HG02884 (cell line): ENCODE measurements around the gene IER3.
"Not testable (repeated sequence)": the region's sequence is repeated elsewhere in the genome, so short reads cannot be mapped to it uniquely, and the experiment has no call there.

Experiments
- ATAC-seq: cut with Tn5 transposase; IDR thresholded peaks from one replicate; pipeline ENCODE4 v1.9.1; 2021; ENCODE audit warnings: mild to moderate bottlenecking, moderate library complexity; ENCODE audit not compliant: unreplicated experiment

The IER3 gene

DNA sequence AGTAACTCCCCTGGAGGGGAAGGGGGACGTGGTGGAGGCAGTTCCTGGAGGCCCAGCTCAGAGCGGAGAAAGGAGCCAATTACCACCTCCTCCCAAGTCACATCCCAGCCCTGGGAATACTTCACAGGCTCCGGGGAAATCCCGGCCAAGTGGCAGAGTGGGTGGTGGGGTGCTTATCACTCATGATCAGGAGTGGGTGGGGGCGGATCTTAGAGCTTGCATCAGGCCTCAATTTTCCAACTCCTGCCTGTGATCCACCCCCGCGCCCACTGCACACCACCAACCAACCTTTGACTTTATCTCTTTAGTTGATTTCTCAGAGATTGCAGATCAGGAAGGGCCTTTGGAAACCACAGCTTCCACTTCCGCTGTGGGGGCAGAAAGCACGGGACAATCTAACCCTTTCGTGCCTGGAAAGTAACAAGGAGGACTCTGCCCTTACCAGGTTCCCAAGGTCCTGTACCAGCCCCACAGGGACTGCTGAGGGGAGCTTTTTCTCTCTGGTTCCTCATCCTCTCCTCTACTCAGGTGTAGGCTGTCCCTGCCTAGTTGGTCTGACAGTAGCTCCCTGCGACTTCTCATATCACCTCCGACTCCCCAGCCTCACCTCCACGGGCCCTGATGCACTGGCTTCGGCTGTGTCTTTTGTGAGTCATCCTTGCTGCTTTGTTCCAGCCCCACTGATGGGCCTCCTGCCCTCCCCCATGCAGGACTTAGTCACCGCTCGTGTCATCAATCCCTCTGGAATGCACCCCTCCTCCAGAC, 24.9 kb upstream of the IER3 start:
- ATAC-seq: no peak

DNA sequence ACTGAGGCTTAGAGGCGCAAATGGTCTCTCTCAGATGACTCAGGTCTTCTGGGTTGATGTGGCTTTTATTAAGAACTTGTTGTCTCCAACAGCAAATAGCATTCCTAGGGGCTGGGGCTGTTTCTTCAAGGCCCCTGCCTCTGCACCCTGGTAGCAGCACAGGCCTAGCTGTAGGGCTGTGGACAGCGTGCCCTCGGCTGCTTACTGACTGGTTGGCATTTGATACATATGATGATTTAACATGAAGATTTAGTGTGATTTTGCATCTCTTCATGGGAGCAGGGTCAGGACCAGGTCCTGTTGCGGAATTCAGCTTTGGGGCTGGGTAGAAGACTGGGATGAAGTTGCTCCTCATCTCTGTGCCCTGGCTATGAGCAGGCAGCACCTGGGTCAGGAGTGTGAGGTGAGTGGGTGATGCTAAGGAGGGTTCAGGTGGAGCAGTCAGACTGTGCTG, 24.3 kb upstream of the IER3 start:
- ATAC-seq: no peak

DNA sequence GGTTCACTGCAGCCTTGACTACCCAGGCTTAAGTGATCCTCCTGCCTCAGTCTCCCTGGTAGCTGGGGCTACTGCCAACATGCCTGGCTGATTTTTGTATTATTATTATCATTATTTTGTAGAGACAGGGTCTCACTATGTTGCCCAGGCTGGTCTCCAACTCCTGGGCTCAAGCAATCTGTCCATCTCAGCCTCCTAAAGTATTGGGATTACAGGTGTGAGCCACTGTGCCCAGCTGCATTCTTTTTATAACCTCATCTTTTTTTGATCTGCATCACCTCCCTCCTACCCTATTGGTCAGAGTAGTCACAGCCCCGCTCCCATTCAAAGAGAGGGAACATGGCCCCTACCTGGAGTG, 23.6 kb upstream of the IER3 start:
- ATAC-seq: no peak

DNA sequence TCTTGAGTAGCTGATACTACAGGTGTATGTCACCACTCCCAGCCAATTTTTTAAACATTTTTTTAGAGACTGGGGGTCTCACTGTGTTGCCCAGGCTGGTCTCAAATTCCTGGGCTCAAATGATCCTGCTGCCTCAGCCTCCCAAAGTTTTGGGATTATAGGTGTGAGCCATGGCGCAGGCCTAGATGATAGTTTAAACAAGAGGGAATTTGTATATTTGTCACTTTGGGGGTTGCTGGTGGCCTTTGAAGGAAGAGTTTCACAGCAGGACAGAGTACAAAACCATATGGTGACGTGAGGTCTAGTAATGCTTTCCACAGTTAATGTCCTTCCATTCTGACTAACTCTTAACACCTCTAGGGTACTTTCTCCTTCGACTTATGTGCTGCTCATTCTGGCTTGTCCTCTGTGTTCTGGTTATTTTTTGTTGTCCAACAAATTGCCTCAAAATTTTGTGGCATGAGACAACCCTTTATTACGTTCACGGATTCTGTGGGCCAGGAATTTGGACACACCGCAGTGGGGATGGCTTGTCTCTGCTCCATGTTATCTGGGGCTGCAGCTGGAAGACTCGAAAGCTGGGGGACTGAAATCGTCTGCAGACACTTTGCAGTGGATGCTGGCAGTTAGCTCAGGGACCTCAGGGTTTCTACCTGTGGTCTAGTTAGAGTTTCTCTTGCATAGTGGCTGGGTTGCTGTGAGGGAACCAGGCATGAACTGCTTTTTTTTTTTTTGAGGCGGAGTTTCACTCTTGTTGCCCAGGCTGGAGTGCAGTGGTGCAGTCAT, 23.0 kb upstream of the IER3 start:
- no peak for ATAC-seq

DNA sequence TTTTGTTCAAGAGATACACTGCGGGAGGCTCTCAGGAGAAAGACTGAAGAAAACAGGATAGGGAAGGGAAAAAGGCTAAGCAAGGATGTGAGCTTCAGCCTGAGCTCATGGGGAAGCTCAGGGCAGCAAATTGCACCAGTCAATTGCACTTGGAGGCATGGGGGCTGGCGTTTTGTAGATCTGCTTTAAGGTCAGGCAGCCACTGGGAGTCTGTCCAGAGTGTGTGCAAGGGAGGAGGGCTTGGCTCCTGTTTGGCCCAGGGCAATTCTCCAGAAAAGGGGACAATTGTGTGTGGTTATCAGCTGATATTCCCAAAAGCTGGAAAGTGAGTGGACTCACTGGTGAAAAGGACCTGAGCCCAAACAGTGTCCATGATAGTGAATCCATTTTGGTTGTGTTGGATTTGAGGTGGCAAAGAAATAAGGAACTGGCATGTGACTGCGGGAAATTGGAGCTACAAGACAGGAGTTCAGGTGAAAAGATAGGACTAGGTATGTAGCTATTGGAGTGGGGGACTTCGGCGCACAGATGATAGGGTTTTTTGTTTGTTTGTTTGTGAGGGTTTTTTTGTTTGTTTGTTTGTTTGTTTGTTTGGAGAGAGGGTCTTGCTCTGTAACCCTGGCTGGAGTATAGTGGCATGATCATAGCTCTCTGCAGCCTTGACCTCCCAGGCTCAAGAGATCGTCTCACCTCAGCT, 22.3 kb upstream of the IER3 start:
- no peak for ATAC-seq

DNA sequence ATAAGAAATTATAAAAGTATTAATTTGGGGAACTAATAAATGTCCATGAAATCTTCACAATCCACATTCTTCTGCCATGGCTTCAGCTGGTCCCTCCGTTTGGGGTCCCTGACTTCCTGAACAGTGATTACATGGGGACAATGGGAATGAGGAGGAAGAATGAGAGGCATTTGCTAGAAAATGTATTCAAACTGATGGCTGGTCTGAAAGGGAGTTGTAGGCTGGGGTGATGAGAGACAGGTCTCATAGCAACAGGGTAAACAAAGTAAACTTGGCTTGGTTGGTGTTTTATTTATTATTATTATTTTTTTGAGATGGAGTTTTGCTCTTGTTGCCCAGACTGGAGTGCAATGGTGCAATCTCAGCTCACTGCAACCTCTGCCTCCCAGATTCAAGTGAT, 21.1 kb upstream of the IER3 start:
- ATAC-seq: not testable (repeated sequence)

DNA sequence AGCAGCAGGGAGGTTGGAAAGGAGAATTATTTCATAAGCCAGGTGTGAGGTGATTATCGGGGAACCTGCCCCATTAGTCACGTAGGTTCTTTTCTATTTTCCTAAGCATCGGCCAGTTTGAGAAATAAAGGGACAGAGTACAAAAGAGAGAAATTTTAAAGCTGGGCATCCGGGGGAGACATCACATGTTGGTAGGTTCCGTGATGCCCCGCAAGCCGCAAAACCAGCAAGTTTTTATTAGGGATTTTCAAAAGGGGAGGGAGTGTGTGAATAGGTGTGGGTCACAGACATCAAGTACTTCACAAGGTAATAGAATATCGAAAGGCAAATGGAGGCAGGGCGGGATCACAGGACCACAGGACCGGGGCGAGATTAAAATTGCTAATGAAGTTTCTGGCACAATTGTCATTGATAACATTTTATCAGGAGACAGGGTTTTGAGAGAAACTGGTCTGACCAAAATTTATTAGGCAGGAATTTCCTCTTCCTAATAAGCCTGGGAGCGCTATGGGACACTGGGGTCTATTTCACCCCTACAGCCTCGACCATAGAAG, 20.2 kb upstream of the IER3 start:
- ATAC-seq: not testable (repeated sequence)

DNA sequence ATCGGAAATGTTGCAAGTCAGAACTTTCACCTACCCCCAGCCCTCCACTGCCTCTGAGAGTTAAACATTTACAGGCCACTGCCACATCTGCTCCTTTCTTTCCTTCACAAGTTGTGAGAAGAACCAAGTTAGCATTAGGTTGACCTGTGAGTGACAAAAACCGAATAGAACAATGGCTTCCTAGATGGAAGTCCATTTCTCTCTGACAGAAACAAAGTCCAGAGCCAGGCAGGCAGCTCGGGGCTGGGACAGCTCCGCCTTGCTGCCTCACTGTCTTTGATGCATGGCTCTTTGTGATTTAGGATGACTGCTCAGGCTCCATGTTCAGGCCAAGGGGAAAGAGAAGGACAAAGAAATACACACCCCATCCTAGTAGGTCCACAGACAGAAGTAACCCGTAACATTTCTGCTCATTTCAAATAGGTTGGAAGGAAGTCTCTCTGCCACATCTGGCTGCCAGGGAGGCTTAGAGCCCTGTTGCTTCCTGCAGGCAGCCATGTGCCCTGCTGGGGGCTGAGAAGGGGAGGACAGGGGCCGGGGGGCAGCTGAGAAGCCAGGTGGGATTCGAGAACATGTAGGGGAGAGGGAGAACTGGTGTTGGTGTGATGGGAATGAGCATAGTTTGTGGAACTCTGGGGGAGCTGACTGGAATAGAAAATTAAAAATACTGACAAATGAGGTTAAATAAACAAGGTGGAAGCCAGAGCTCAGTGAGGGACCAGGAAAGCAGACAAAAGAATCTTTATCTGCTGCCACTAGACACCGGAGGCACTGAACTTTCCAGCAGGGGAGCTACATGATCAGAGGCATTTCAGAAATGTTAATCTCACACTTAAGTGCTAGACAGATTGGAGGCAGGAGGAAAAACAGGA, 19.5 kb upstream of the IER3 start:
- no peak for ATAC-seq

DNA sequence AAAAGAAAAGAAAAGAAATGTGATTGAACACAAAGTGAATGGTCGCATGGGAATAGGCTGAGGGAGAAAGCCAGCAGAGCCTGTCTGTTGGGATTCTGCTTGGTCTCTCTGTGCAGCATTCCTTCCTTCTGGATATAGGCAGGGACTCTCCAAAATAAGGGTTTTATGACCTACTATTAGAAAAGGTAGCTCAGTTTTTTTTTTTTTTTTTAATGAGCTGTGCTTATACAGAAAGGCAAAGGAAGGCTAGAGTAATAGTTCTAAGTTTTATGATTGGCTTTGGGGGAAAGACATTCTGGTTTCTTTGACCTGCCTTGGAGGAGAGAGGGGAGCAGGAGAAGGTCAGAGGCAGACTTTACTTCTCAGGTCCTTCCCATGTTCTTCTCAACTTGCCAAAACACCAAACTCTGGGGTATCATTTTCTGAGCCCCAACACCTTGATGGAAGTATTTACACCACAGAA, 18.8 kb upstream of the IER3 start:
- ATAC-seq: no peak

DNA sequence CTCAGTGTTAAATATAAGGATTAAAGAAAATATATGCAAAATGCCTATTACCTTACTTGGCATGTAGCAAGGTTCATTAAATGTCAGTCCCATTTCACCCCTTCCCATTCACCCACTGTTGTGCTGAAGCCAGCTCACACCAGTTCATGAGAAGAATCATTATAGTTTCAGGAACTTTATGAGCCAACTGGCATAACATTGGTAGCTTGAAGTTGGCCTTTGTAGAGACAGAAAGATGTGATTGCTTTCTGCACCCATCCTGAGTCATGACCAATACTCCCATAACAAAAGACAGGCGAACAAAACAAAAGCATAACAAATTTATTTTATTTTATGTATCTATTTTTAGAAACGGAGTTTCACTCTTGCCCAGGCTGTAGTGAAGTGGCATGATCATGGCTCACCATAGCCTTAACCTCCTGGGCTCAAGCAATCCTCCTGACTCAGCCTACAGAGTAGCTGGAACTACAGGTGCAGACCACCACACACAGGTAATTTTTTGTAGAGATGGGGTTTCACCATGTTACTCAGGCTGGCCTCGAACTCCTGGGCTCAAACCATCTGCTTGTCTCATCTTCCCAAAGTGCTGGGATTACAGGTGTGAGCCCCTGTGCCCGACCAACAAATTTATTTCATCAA, 17.6 kb upstream of the IER3 start:
- no peak for ATAC-seq

DNA sequence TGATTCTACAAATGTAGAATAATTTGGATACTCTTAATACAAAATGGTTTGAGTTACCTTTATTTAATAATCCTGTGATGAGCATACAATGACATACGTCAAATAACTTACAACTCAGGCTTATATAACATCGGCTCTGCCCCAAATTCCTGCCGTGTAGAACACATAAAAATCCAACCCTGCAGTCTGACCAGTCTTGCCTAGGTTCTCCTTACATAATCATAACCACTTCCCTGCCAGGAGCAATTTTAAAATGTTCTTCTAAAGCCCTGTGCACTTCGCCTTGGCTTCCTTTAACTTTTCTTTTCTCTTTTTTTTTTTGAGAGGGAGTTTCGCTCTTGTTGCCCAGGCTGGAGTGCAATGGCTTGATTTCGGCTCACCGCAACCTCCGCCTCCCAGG, 16.2 kb upstream of the IER3 start:
- ATAC-seq: no peak

DNA sequence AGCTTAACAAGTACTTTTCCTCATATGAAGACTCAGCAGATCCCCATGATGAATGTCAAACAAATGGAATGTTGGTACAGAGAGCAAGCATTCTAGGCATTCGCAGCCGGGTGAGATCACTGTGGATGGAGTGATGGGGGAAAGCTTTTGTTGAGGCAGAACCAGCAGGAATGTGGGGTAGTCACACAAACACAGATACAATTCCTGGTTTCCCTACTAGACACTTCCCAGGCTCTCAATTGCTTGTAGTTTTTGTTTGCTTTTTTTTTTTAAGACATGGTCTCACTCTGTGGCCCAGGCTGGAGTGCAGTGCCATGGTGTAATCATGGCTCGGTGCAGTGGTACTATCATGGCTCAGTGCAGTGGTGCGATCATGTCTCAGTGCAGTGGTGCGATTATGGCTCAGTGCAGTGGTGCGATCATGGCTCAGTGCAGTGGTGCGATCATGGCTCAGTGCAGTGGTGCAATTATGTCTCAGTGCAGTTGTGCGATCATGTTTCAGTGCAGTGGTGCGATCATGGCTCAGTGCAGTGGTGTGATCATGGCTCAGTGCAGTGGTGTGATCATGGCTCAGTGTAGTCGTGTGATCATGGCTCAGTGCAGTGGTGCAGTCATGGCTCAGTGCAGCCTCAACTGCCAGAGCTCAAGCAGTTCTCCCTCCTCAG, 15.4 kb upstream of the IER3 start:
- ATAC-seq: no peak

DNA sequence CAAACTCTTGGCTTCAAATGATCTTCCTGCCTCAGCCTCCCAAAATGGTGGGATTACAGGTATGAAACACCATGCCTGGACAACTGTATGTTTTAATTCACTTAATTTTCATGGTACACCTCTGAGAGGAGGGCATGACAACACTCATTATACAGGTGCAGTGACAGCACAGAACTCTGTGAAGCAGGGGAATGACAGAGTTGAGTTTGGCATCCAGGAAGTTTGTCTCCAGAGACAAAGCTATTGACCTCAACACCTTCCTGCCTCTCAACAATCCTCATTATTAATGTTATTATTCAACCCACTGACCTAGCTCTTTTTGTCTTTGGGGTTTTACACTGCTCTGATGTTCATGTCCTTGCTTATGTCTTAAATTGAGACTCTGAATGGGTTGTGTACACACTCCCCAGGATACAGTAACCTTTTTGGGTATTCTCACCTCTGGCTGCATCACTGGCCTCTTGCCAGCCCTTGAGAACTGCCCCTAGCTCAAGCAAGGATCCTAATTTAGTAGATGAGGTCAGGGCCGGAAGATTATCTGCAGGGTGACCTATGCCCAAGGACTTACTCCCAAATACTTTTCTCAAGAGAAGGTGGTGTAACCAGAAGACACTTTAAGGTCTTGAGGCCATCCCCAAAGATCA, 13.0 kb upstream of the IER3 start:
- ATAC-seq: no peak

DNA sequence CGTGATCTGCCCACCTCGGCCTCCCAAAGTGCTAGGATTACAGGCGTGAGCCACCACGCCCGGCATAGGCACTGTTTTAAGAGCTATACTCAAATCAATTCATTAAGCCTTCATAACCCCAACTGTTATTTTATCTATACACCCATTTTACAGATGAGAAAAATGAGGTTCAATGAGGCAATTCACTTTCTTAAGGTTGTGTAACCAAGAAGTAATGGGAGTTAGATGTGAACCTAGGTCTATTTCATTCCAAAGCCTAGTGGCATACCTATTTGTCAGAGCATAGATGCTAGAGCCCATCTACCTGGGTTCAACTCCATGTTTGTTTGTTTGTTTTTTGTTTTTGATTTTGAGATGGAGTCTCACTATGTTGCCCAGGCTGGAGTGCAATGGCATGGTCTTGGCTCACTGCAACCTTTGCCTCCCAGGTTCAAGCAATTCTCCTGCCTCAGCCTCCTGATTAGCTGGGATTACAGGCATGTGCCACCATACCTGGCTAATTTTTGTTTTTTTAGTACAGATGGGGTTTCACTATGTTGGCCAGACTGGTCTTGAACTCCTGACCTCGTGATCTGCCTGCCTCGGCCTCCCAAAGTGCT, 12.2 kb upstream of the IER3 start:
- not testable (repeated sequence) for ATAC-seq

DNA sequence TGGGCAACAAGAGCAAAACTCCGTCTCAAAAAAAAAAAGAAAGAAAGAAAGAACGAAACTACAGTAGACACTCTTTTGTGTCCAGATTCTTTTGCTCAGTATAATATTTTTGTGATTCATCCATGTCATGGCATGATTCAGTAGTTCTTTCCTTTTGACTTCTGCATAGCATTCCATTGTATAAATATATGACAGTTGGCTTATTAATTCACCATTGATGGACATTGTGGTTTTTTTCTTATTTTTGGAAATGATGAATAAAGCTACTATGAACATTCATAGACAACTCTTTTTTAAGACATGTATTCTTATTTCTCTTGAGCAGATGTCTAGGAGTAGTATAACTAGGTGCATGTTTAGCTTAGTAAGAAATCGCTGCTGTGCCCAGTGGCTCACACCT, 10.3 kb upstream of the IER3 start:
- no peak for ATAC-seq

DNA sequence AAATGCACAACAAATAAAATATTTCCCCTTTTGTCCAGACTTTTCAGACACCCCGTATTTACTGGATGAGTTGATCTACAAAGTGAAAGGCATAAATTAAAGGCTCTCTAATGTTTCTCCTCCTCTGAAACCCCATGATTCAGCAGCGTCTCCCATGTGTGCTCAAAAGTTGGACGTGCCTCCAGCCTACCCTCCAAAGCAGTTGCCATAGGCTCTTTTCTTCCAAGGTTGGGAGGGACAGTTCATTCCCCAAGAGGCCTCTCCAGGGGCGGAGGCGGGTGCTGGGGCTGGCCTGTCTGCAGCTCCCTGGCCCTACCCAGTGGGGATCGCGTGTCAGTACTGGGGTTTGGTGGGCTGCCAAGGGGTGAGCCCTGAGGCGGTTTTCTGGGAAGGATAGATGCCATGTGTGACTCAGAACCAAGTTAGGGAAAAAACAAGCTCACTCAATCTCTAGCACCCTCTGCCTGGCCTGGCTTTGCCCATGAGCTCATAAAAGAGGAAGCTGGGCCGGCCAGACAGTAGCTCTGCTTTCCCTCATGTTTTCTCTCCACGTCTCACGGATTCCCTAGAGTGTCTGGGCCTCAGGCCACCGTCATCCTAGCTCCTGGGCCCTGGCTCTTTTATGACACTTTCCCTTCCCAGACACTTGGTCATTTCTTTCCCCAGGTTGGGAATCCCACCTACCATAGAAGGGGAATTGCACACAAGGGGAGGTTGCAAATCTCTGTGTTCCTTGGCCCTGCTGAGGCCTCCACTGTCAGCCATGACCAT, 8.0 kb upstream of the IER3 start:
- no peak for ATAC-seq

DNA sequence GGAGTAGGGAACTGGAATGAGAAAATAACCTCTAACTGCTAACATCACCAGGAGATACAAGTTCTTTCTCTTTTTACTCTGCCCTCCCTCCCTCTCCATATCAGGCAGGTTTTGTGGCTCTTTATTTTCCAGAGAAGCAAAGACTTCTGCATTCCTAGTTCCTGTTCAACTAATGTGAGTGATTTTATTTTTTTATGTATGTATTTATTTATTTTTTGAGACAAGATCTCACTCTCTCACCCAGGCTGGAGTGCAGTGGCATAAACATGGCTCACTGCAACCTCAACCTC, 6.0 kb upstream of the IER3 start:
- no peak for ATAC-seq
